Neural cell (in vitro differentiated cells): ENCODE measurements around the gene PCDH1. TPM values are rescaled to one million over a fixed set of nuclear protein-coding genes. Genes with fewer than 3 reads are reported as not detected.

Experiments used
- H2AFZ ChIP-seq: fragments of 200-600, 300-800 bp; sonication (generic), shearing (Covaris generic); 2 replicates; pipeline ENCODE4 v1.6.0; 2014; ENCODE audit warnings: low read depth, mild to moderate bottlenecking, antibody characterized with exemption, low read length, moderate library complexity
- H3F3A ChIP-seq: fragments of 200-600 bp; shearing (Covaris generic); 2 replicates; pipeline ENCODE4 v1.6.1; 2016; ENCODE audit warnings: mild to moderate bottlenecking, moderate library complexity, mixed read lengths, antibody characterized with exemption, low read length; ENCODE audit not compliant: insufficient read depth, poor library complexity, severe bottlenecking
- H3K27ac ChIP-seq: fragments of 200-600, 300-800 bp; sonication (generic), shearing (Covaris generic); 2 replicates; pipeline ENCODE4 v1.5.1; 2014; ENCODE audit warnings: mild to moderate bottlenecking, low read length, moderate library complexity
- H3K27me3 ChIP-seq: fragments of 300-800, 200-600 bp; sonication (generic), shearing (Covaris generic); 2 replicates; pipeline ENCODE4 v1.6.0; 2014; ENCODE audit warnings: mild to moderate bottlenecking, low read depth, low read length, moderate library complexity; ENCODE audit not compliant: insufficient read depth
- H3K36me3 ChIP-seq: fragments of 300-800, 200-600 bp; sonication (generic), shearing (Covaris generic); 2 replicates; pipeline ENCODE4 v1.5.1; 2014; ENCODE audit warnings: mild to moderate bottlenecking, antibody characterized with exemption, low read length, moderate library complexity; ENCODE audit not compliant: insufficient read depth
- H3K4me2 ChIP-seq: fragments of 300-800, 200-600 bp; sonication (generic), shearing (Covaris generic); 2 replicates; pipeline ENCODE4 v1.6.0; 2014; ENCODE audit warnings: mild to moderate bottlenecking, low read length
- H3K4me3 ChIP-seq: fragments of 300-800, 200-600 bp; sonication (generic), shearing (Covaris generic); 2 replicates; pipeline ENCODE4 v1.5.1; 2014; ENCODE audit warnings: mild to moderate bottlenecking, low read length, moderate library complexity
- H3K79me2 ChIP-seq: fragments of 200-600 bp; shearing (Covaris generic); replicated peaks from 2 replicates; pipeline ENCODE4 v1.6.0; 2014; ENCODE audit warnings: mild to moderate bottlenecking, low read length, moderate library complexity; ENCODE audit not compliant: insufficient read depth
- H3K9ac ChIP-seq: fragments of 300-800, 200-600 bp; sonication (generic), shearing (Covaris generic); 2 replicates; pipeline ENCODE4 v1.6.1; 2016; ENCODE audit warnings: mild to moderate bottlenecking, low read length, mixed read lengths
- H3K9me2 ChIP-seq: fragments of 200-600 bp; shearing (Covaris generic); 2 replicates; pipeline ENCODE4 v1.6.1; 2016; ENCODE audit warnings: mild to moderate bottlenecking, low read length, mixed read lengths; ENCODE audit not compliant: insufficient read depth
- H3K9me3 ChIP-seq: fragments of 200-600, 300-800 bp; sonication (generic), shearing (Covaris generic); 2 replicates; pipeline ENCODE4 v1.6.1; 2016; ENCODE audit warnings: mild to moderate bottlenecking, mixed run types, low read length, moderate library complexity, mixed read lengths
- H4K20me1 ChIP-seq: fragments of 200-600 bp; shearing (Covaris generic); 2 replicates; pipeline ENCODE4 v1.6.1; 2016; ENCODE audit warnings: mild to moderate bottlenecking, mixed run types; ENCODE audit not compliant: insufficient read depth
- CTCF ChIP-seq: fragments of 450-650 bp; IDR thresholded peaks from 2 replicates; pipeline ENCODE4 v1.5.1; 2014; ENCODE audit warnings: antibody characterized with exemption, mild to moderate bottlenecking, moderate library complexity; ENCODE audit not compliant: poor library complexity, severe bottlenecking
- EP300 ChIP-seq: fragments of 450-650 bp; conservative IDR thresholded peaks from 2 replicates; pipeline ENCODE4 v1.6.1; 2014; ENCODE audit warnings: antibody characterized with exemption, mild to moderate bottlenecking, moderate library complexity; ENCODE audit not compliant: poor library complexity, severe bottlenecking
- EZH2 ChIP-seq: fragments of 200-600, 300-800 bp; shearing (Covaris generic), sonication (generic); IDR thresholded peaks from 2 replicates; pipeline ENCODE4 v1.6.1; 2014; ENCODE audit warnings: antibody characterized with exemption, low read length, borderline replicate concordance, mild to moderate bottlenecking; ENCODE audit not compliant: insufficient read depth, poor library complexity, severe bottlenecking
- MXI1 ChIP-seq: fragments of 450-650 bp; conservative IDR thresholded peaks from 2 replicates; pipeline ENCODE4 v1.6.1; 2014; ENCODE audit warnings: antibody characterized with exemption, mild to moderate bottlenecking; ENCODE audit not compliant: poor library complexity, severe bottlenecking
- POLR2AphosphoS5 ChIP-seq: IDR thresholded peaks from 2 replicates; pipeline ENCODE4 v1.6.1; 2012
- RAD21 ChIP-seq: fragments of 450-650 bp; conservative IDR thresholded peaks from 2 replicates; pipeline ENCODE4 v1.6.1; 2014; ENCODE audit warnings: antibody characterized with exemption, mild to moderate bottlenecking, moderate library complexity
- SMC3 ChIP-seq: fragments of 450-650 bp; conservative IDR thresholded peaks from 2 replicates; pipeline ENCODE4 v1.6.1; 2014; ENCODE audit warnings: antibody characterized with exemption, mild to moderate bottlenecking, moderate library complexity; ENCODE audit not compliant: poor library complexity
- TAF1 ChIP-seq: IDR thresholded peaks from 2 replicates; pipeline ENCODE4 v1.6.1; 2012; ENCODE audit warnings: low read depth
- polyA plus RNA-seq: library from polyadenylated mRNA; depleted of rRNA; stranded (reverse); fragments of >200 nt; gene quantifications from 2 replicates; pipeline ENCODE4 v1.2.3, GENCODE V29; 2014
- TF ChIP-seq, protein P1 (sequence below): IDR thresholded peaks from 2 replicates; pipeline ENCODE4 v1.6.1; 2012; ENCODE audit warnings: borderline replicate concordance

PCDH1 gene
- polyA plus RNA-seq, 1 donor from 2014 or later = 13.9 TPM

DNA sequence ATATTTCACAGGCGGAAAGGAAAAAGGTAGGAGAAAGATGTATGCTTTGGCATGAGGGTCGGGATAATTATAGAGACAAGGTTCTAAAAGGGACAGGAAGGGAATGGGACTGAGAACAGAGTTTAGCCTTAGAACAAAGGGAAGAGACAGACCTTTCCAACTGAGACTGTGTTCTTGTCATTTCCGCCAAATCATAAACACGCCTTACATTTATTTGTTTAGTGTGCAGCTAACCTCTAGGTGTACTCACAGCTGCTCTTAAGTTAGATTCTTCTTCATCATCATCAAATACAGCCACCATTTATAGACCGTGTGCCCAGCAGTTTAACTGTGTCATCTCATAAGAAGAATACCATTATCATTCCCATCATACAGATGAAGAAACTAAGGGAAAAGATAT, 39.5 kb upstream of the PCDH1 start:
- Histone ChIP-seq H3F3A (no peaks in the 10 kb centered on the region), H3K4me3 (no peak overlapping the region), H3K9me3 (no peaks in the 10 kb centered on the region), H3K9ac (no peak overlapping the region), H3K4me2 (no peak overlapping the region), H3K36me3 (no peaks in the 10 kb centered on the region), H4K20me1 (no peaks in the 10 kb centered on the region), H2AFZ (no peak overlapping the region), H3K79me2 (no peaks in the 10 kb centered on the region), H3K27me3 (no peaks in the 10 kb centered on the region), H3K27ac (no peak overlapping the region), H3K9me2 (no peaks in the 10 kb centered on the region)
- TF ChIP-seq TAF1 (no peak), SMC3 (no peak), RAD21 (no peak), EZH2 (no peak), POLR2AphosphoS5 (no peak), MXI1 (no peak), EP300 (no peak), CTCF (no peak)
- TF ChIP-seq, protein P1, sequence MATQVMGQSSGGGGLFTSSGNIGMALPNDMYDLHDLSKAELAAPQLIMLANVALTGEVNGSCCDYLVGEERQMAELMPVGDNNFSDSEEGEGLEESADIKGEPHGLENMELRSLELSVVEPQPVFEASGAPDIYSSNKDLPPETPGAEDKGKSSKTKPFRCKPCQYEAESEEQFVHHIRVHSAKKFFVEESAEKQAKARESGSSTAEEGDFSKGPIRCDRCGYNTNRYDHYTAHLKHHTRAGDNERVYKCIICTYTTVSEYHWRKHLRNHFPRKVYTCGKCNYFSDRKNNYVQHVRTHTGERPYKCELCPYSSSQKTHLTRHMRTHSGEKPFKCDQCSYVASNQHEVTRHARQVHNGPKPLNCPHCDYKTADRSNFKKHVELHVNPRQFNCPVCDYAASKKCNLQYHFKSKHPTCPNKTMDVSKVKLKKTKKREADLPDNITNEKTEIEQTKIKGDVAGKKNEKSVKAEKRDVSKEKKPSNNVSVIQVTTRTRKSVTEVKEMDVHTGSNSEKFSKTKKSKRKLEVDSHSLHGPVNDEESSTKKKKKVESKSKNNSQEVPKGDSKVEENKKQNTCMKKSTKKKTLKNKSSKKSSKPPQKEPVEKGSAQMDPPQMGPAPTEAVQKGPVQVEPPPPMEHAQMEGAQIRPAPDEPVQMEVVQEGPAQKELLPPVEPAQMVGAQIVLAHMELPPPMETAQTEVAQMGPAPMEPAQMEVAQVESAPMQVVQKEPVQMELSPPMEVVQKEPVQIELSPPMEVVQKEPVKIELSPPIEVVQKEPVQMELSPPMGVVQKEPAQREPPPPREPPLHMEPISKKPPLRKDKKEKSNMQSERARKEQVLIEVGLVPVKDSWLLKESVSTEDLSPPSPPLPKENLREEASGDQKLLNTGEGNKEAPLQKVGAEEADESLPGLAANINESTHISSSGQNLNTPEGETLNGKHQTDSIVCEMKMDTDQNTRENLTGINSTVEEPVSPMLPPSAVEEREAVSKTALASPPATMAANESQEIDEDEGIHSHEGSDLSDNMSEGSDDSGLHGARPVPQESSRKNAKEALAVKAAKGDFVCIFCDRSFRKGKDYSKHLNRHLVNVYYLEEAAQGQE = no peak

GRCh38 chr5:141916522-141916921, 38.3 kb upstream of the PCDH1 start:
- TF ChIP-seq POLR2AphosphoS5 (no peak), EP300 (no peak), RAD21 (no peak), SMC3 (no peak), TAF1 (no peak), EZH2 (no peak), CTCF (no peak), MXI1 (no peak)
- TF ChIP-seq, protein P1 = no peak
- no peak overlapping the region for H3K9ac ChIP-seq

More at GRCh38 chr5:141916522-141916921, 38.3 kb upstream of the PCDH1 start:
- H2AFZ ChIP-seq = no peak overlapping the region
- no peaks in the 10 kb centered on the region for H3K9me2 ChIP-seq
- H3K9me3 ChIP-seq = no peaks in the 10 kb centered on the region
- H3K4me3 ChIP-seq = no peak overlapping the region
- no peak overlapping the region for H3K4me2 ChIP-seq
- H4K20me1 ChIP-seq = no peaks in the 10 kb centered on the region
- H3F3A ChIP-seq = no peaks in the 10 kb centered on the region
- H3K36me3 ChIP-seq = no peaks in the 10 kb centered on the region
- no peaks in the 10 kb centered on the region for H3K27me3 ChIP-seq
- H3K27ac ChIP-seq = no peak overlapping the region
- H3K79me2 ChIP-seq = no peaks in the 10 kb centered on the region
